ENCODE measurements around the gene NINJ2. TPM values are rescaled to one million over a fixed set of nuclear protein-coding genes. Genes with fewer than 3 reads are reported as not detected.

The NINJ2 gene
- total RNA-seq, 1 donor from 2014 or later: 6.8 TPM

DNA sequence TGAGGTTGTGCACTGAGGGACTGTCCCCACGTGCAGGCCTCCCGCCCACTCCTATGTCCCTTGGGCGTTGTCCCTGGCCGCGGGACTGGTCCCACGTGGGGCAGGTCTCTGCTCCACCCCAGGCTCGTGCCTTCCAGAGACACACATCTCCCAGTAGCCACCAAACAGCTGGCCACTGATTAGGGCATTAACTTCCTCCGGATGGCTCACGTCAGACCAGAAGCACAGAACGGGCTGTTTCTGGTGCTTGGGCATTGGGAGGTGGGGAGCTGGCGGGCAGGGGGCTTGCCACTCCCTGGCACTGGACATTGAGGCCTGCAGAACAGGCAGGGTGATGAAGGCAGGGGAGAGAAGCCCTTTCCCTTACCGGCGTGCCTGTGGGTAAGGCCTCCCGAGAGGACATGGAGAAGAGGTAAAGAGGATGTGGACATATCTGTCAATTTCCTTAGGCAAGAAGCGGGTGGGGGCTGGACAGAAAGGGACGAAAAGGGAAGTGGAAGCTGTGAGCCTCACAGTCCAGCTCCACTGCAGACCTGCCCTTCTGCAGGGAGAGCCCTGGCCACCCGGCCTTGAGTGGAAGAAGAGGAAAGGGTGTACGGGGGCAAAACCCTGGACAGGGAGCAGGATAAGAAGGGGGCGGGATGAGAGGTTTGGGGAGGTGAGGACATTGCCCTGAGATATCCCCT, 101.2 kb downstream of the NINJ2 start:
- intact Hi-C loops (cut with micrococcal nuclease): loop anchor here (5.0 kb wide), 1 partner anchor 530 kb away; no protein-coding TSS in a partner anchor
- H3K27ac Mint-ChIP-seq: peak overlapping the region; percentile 85
- peak overlapping the region; percentile 67 for H3K4me3 Mint-ChIP-seq
- DNase-seq (ENCODE audit: low spot score): no peak
- H3K4me1 Mint-ChIP-seq (ENCODE audit: low read depth): peaks cover 79% of the 10 kb centered on the region
- no peaks in the 10 kb centered on the region for H3K27me3 Mint-ChIP-seq (ENCODE audit: insufficient read depth)
- no peaks in the 10 kb centered on the region for H3K9me3 Mint-ChIP-seq
- H3K36me3 Mint-ChIP-seq (ENCODE audit: low read depth): peaks cover 28% of the 10 kb centered on the region

DNA sequence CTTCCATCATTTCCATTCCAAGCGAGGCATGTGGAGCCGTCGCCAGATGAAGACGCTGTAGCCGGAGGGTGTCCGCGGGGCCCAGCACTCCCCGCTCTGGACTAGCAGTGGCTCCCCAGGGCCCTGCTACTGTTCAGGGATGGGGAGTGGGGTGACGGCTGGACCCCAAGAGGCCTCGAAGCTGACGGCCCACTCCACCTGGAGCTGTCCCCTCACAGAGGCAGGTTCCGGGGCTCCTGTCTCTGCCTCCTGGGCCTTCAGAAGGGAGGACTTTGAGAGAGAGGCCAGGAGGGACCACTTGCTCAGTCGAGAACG, 101.9 kb downstream of the NINJ2 start:
- intact Hi-C loops (cut with micrococcal nuclease): loop anchor here (5.0 kb wide), 1 partner anchor 531 kb away; no protein-coding TSS in a partner anchor
- H3K27ac Mint-ChIP-seq: no peak overlapping the region
- no peaks in the 10 kb centered on the region for H3K27me3 Mint-ChIP-seq (ENCODE audit: insufficient read depth)
- H3K4me1 Mint-ChIP-seq (ENCODE audit: low read depth): peaks cover 79% of the 10 kb centered on the region
- no peak overlapping the region for H3K4me3 Mint-ChIP-seq
- DNase-seq (ENCODE audit: low spot score): no peak
- H3K9me3 Mint-ChIP-seq: no peaks in the 10 kb centered on the region
- H3K36me3 Mint-ChIP-seq (ENCODE audit: low read depth): peaks cover 31% of the 10 kb centered on the region

DNA sequence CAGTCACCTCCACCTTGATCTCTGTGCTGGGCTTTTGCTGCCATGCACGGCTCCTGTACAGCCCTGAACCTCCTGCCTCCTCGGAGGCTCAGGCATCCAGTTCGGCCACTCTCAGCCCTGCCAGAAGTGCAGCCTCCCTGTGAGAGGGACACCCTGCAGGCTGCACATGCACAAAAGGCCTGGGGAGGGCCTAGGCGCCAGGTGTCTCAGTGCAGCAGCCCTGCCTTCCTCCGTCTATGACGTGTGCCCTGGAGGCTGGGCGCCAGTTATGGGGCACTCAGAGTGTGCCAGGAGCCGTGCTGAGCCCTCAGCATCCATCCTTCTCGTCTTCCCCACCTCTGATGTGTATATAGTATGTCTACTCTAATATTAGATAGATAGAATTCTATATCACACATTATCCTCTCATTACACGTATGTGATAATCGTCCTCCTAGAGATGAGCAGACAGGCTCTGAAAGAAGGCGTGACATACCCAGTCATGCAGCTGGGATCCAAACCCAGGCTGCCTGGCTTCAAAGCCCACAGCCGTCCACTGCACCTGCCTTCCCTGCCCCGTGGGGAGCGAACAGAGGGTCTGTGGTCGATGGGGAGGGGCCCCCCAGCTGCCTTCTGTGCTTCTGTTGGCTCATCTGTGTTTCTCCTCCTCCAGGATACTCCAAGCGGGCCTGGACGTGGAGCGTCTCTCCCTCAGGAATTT, 102.4 kb downstream of the NINJ2 start:
- Mint-ChIP-seq H3K9me3 (no peaks in the 10 kb centered on the region), H3K4me3 (no peak overlapping the region), H3K36me3 (ENCODE audit: low read depth) (peaks cover 31% of the 10 kb centered on the region), H3K4me1 (ENCODE audit: low read depth) (peaks cover 79% of the 10 kb centered on the region), H3K27me3 (ENCODE audit: insufficient read depth) (no peaks in the 10 kb centered on the region), H3K27ac (no peak overlapping the region)
- DNase-seq (ENCODE audit: low spot score): no peak
- intact Hi-C loops (cut with micrococcal nuclease): loop anchor here (5.0 kb wide), 1 partner anchor 531 kb away; no protein-coding TSS in a partner anchor

DNA sequence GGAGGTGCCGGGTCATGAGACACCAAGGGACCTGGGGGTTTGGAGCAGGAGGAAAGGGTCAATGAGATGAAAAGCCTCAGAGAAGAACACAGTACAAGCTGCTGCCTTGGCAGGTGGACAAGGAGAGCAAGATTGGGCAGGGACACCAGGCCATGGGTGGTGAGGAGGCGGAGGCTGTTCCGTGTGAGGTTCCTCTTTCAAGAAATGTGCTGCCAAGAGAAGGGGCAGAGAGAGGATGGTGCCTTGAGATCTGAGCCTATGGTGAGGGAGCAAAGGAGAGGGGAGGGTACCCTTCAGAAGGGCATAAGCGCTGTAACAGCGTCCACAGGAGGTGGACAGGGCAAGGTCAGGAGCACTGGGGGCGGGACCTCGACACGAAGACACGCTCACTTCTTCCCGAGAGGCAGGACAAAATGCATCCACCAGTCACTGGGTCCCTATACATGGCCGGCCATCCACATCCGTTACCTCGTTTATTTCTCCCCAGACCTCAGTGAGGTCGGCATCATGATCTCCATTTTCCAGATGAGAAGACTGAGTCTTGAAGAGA, 103.3 kb downstream of the NINJ2 start:
- no peak for DNase-seq (ENCODE audit: low spot score)
- Mint-ChIP-seq H3K36me3 (ENCODE audit: low read depth) (peaks cover 35% of the 10 kb centered on the region), H3K27ac (peak overlapping the region; percentile 7), H3K27me3 (ENCODE audit: insufficient read depth) (no peaks in the 10 kb centered on the region), H3K4me3 (no peak overlapping the region), H3K4me1 (ENCODE audit: low read depth) (peaks cover 76% of the 10 kb centered on the region), H3K9me3 (no peaks in the 10 kb centered on the region)
- intact Hi-C loops (cut with micrococcal nuclease): loop anchor here (5.0 kb wide), 1 partner anchor 532 kb away; no protein-coding TSS in a partner anchor

DNA sequence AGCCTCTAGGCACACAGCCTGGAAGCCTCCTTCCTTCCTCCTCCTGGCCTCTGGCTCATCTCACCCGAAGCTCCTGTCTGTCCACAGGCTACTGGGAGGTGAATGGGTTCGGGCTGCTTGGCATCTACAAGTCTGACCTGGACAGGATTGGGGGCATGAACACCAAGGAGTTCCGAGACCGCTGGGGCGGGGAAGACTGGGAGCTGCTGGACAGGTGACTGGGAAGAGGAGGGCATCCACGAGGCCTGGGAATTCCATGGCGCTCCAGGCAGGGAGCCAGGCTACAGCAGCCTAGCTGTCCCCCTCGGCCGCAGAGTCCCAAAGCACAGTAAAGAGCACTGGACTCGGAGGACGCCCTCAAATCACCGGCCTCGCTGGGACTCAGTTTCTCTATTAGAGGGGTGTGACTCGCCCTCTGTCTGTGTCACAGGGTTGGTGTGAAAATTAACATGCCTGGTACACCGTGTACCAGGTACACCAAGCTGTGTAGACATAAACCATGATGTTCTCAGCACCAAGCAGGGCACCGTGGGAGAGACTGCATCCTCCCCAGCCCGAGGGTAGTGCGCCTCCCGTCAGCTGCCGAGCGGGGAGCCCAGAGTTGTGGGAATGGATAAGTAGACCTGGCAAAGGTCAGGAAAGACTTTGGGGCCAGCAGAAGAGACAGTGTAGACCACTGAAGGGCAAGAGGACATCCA, 103.9 kb downstream of the NINJ2 start:
- peaks cover 35% of the 10 kb centered on the region for H3K36me3 Mint-ChIP-seq (ENCODE audit: low read depth)
- H3K27me3 Mint-ChIP-seq (ENCODE audit: insufficient read depth): no peaks in the 10 kb centered on the region
- H3K4me3 Mint-ChIP-seq: no peak overlapping the region
- no peak for DNase-seq (ENCODE audit: low spot score)
- no peaks in the 10 kb centered on the region for H3K9me3 Mint-ChIP-seq
- peak overlapping the region; percentile 7 for H3K27ac Mint-ChIP-seq
- H3K4me1 Mint-ChIP-seq (ENCODE audit: low read depth): peaks cover 72% of the 10 kb centered on the region
- intact Hi-C loops (cut with micrococcal nuclease): no loop called here

DNA sequence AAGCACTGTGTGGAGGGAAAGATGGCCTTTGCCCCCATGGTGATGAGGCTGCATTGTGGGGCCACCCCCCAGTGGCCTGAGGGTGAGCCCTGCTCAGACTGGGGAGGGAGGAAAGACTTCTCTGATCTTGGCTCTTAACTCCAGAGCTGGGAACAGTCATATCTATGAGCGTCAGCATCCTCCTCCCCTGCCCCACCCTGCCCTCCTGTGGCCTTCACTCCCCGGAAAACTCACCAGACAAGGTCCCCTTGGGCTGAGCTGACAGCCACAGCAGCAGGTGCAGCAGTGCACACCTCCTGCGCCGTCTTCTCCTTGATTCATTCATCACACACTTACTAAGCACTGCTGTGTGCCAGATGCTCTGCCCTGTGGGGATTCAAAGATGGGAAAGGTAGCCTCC, 104.7 kb downstream of the NINJ2 start:
- H3K4me3 Mint-ChIP-seq: no peak overlapping the region
- intact Hi-C loops (cut with micrococcal nuclease): no loop called here

DNA sequence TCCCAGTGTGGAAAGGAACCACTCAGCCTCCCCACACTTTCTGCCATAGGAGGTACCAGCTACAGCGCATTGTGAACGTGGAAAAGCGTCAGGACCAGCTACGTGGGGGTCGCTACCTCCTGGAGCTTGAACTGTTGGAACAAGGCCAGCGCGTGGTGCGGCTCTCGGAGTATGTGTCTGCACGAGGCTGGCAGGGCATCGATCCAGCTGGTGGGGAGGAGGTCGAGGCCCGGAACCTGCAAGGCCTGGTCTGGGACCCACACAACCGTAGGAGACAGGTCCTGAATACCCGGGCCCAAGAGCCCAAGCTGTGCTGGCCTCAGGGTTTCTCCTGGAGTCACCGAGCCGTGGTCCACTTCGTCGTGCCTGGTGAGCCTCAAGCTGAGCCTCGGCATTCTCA, 106.7 kb downstream of the NINJ2 start:
- H3K36me3 Mint-ChIP-seq (ENCODE audit: low read depth): peaks cover 37% of the 10 kb centered on the region
- H3K27ac Mint-ChIP-seq: no peak overlapping the region
- H3K4me1 Mint-ChIP-seq (ENCODE audit: low read depth): peaks cover 73% of the 10 kb centered on the region
- intact Hi-C loops (cut with micrococcal nuclease): no loop called here
- no peak for DNase-seq (ENCODE audit: low spot score)
- H3K27me3 Mint-ChIP-seq (ENCODE audit: insufficient read depth): peaks cover 2% of the 10 kb centered on the region
- no peak overlapping the region for H3K4me3 Mint-ChIP-seq
- H3K9me3 Mint-ChIP-seq: no peaks in the 10 kb centered on the region

More for the DNA sequence above, 104.7 kb downstream of the NINJ2 start:
- Mint-ChIP-seq H3K4me1 (ENCODE audit: low read depth) (peaks cover 72% of the 10 kb centered on the region), H3K36me3 (ENCODE audit: low read depth) (peaks cover 38% of the 10 kb centered on the region), H3K9me3 (no peaks in the 10 kb centered on the region), H3K27me3 (ENCODE audit: insufficient read depth) (no peaks in the 10 kb centered on the region), H3K27ac (no peak overlapping the region)
- no peak for DNase-seq (ENCODE audit: low spot score)

DNA sequence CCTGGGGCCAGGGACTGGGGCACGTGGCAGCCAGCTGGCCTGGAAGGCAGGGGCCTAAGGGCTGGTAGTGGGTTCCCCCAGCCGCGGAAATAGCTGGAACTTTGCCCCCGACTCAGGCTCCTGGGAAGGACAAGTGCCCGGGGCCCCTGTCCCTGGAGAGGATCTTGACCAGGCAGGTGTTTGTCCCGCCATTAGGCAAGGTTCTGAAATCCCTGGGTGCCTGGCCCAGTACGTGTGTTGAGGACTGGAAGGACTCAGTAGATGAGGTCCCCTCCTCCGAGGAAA, 109.3 kb downstream of the NINJ2 start:
- Mint-ChIP-seq H3K4me3 (peak overlapping the region; percentile 92), H3K9me3 (no peaks in the 10 kb centered on the region), H3K27me3 (ENCODE audit: insufficient read depth) (peaks cover 4% of the 10 kb centered on the region), H3K36me3 (ENCODE audit: low read depth) (peaks cover 26% of the 10 kb centered on the region), H3K27ac (peak overlapping the region; percentile 93), H3K4me1 (ENCODE audit: low read depth) (peaks cover 70% of the 10 kb centered on the region)
- DNase-seq (ENCODE audit: low spot score): no peak
- intact Hi-C loops (cut with micrococcal nuclease): loop anchor here (5.0 kb wide), 1 partner anchor 1448 kb away; the partner anchor contains the start of gene DCP1B

DNA sequence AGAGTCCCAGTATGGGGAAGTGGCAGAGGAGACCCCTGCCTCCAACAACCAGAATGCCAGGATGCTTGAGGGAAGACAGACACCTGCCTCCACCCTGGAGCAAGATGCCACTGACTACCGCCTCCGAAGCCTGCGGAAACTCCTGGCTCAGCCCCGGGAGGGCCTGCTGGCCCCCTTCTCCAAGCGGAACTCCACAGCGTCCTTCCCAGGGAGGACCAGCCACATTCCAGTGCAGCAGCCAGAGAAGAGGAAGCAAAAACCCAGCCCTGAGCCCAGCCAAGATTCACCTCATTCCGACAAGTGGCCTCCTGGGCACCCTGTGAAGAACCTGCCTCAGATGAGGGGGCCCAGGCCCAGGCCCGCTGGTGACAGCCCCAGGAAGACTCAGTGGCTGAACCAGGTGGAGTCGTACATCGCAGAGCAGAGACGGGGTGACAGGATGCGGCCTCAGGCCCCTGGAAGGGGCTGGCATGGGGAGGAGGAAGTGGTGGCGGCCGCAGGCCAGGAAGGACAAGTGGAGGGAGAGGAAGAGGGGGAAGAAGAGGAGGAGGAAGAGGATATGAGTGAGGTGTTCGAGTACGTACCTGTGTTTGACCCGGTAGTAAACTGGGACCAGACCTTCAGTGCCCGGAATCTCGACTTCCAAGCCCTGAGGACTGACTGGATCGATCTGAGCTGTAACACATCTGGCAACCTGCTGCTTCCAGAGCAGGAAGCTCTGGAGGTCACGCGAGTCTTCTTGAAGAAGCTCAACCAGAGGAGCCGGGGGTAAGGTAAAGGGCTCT, 109.8 kb downstream of the NINJ2 start:
- intact Hi-C loops (cut with micrococcal nuclease): loop anchor here (1.0 to 5.0 kb wide), 2 partner anchors 396 to 1449 kb away; partner anchors contain the start of genes DCP1B and RAD52
- H3K27ac Mint-ChIP-seq: peak overlapping the region; percentile 93

DNA sequence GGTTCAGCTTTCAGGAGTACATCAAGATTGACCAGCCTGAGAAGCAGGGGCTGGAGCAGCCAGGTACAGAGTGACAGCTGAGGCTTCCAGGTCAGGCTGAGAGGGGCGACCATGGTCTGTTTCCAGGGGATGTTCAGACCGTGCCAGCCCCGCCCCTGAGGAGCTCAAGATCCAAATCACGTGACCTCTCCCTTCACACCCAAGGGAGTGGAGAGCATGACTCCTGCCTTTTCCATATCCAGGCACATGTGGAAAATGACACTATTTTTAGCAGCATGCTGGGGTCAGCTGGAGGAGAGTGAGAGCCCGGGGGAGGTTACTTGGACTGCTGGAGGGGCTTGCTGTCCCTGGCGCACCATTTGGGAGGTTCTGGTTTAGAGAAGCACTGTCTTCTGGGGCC, 110.8 kb downstream of the NINJ2 start:
- H3K9me3 Mint-ChIP-seq: no peaks in the 10 kb centered on the region

More for the DNA sequence above, 109.8 kb downstream of the NINJ2 start:
- H3K4me1 Mint-ChIP-seq (ENCODE audit: low read depth): peaks cover 70% of the 10 kb centered on the region
- H3K27me3 Mint-ChIP-seq (ENCODE audit: insufficient read depth): peaks cover 4% of the 10 kb centered on the region
- H3K9me3 Mint-ChIP-seq: no peaks in the 10 kb centered on the region
- H3K36me3 Mint-ChIP-seq (ENCODE audit: low read depth): peaks cover 21% of the 10 kb centered on the region
- H3K4me3 Mint-ChIP-seq: peak overlapping the region; percentile 92
- peak; percentile 70 for DNase-seq (ENCODE audit: low spot score)

DNA sequence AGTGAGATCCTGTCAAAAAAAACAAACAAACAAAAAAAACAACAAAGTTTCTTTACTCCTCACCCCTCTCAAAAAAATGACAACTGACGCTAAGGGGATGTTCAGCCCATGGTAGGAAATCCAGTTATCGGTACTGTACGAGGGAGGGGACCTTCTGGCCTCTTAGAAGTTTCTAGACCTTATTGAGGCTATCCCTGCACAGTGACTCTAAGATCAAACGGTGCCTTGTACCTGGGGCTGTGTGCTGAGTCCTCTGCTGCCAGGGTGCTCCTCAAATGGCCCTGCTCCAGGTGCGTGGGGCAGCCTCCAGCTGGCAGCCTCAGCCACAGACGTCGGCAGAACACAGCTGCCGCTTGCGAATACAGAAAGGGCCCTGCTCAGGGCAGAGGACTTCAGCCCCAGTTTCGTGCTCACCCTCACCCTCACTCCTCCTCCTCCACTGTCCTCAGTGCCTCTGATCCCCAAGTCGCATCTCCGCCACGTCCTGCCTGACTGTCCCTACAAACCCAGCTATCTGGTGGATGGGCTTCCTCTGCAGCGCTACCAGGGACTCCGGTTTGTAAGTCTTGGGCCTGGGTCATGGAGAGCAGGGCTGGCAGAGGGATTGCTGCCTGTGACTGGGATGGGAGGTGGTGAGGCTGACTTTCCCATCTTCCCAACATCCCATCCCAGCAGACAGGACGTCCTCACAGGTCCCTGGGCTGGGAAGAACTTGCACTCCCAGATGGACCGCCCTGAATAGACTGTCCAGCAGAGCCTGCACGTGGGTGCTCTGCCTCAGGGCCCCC, 112.6 kb downstream of the NINJ2 start:
- Mint-ChIP-seq H3K4me3 (no peak overlapping the region), H3K27me3 (ENCODE audit: insufficient read depth) (peaks cover 7% of the 10 kb centered on the region), H3K4me1 (ENCODE audit: low read depth) (peaks cover 47% of the 10 kb centered on the region), H3K36me3 (ENCODE audit: low read depth) (peaks cover 10% of the 10 kb centered on the region), H3K27ac (no peak overlapping the region), H3K9me3 (no peaks in the 10 kb centered on the region)
- no peak for DNase-seq (ENCODE audit: low spot score)
- intact Hi-C loops (cut with micrococcal nuclease): loop anchor here (5.0 kb wide), 1 partner anchor 1452 kb away; the partner anchor contains the start of gene DCP1B

More for the DNA sequence above, 110.8 kb downstream of the NINJ2 start:
- no peak for DNase-seq (ENCODE audit: low spot score)
- peaks cover 4% of the 10 kb centered on the region for H3K27me3 Mint-ChIP-seq (ENCODE audit: insufficient read depth)
- H3K4me1 Mint-ChIP-seq (ENCODE audit: low read depth): peaks cover 63% of the 10 kb centered on the region
- intact Hi-C loops (cut with micrococcal nuclease): loop anchor here (5.0 kb wide), 1 partner anchor 1450 kb away; the partner anchor contains the start of gene DCP1B
- H3K4me3 Mint-ChIP-seq: peak overlapping the region; percentile 92
- peaks cover 15% of the 10 kb centered on the region for H3K36me3 Mint-ChIP-seq (ENCODE audit: low read depth)
- H3K27ac Mint-ChIP-seq: peak overlapping the region; percentile 93
